GM18907 (cell line): ENCODE measurements around the gene NAA60.
"Not testable (repeated sequence)": the region's sequence is repeated elsewhere in the genome, so short reads cannot be mapped to it uniquely, and the experiment has no call there.

Experiments used
- ATAC-seq: cut with Tn5 transposase; IDR thresholded peaks from one replicate; pipeline ENCODE4 v1.9.1; 2021; ENCODE audit warnings: mild to moderate bottlenecking, moderate library complexity; ENCODE audit not compliant: unreplicated experiment

Gene NAA60

DNA sequence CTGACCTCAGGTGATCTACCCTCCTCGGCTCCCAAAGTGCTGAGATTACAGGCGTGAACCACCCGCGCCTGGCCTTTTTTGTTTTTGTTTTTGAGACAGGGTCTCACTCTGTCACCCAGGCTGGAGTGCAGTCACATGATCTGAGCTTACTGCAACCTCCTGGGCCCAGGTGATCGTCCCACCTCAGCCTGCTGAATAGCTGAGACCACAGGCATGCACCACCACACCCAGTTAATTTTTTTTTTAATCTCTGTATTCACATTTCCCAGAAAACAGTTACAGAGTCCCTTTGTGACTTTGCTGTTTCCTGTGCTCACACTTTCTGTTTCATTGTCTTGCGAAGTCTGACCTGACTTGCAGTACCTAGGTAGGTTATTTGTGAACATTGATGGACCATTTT lies 60.0 kb downstream of the NAA60 start:
- no peak for ATAC-seq

DNA sequence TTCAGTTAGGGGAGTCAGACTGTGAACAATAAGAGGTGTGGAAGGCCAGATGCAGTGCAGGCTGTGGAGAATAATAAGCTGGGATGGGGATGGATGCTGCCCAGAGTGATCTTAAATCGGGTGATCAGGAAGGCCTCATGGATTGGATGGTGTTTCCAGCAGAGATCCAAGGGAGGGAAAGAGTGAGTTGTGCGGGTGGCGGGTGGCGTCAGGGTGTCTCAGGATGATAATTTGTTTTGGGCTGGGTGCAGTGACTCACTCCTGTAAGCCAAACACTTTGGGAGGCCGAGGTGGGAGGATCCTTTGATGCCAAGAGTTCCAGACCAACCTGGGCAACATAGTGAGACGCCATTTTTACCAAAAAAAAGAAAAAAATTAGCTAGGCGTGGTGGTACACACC lies 65.3 kb downstream of the NAA60 start:
- ATAC-seq, result no peak

DNA sequence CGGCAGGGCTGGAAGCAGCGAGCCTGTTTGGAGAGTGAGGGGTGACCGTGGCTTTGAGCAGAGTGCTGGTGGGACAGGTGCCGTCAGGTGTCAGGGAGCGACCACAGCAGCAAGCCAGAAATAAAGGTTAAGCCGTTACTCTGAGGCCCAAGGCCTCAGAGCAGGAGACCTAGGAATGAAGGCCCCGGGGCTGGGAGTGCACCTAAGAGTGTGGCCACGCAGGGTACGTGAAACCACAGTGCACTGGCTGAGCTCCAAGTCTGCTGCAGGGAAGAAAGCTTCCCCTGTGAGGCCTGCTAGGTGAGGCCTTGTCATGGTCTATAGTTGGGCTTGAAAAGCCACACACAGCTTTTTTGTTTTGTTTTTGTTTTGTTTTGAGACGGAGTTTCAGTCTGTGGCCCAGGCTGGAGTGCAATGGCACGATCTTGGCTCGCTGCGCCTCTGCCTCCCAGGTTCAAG lies 66.0 kb downstream of the NAA60 start:
- no peak for ATAC-seq

DNA sequence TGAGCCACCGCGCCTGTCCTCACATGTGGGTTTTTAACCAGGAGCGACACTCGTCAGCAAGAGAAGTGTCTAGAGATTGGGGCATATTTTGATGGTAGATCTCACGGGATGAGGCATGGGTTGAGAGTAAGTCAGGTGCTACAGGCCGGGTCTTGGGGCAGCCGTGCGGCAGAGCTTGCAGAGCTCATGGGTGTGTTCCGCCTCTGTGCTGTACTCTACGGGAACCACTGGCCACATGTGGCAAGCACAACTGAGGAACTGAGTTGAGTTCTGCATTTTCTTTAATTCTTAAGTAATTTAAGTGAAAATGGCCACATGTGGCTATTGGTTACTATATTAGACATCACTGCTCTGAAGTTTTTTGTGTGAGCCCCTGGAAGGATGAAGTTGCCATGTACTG lies 66.9 kb downstream of the NAA60 start:
- no peak for ATAC-seq

DNA sequence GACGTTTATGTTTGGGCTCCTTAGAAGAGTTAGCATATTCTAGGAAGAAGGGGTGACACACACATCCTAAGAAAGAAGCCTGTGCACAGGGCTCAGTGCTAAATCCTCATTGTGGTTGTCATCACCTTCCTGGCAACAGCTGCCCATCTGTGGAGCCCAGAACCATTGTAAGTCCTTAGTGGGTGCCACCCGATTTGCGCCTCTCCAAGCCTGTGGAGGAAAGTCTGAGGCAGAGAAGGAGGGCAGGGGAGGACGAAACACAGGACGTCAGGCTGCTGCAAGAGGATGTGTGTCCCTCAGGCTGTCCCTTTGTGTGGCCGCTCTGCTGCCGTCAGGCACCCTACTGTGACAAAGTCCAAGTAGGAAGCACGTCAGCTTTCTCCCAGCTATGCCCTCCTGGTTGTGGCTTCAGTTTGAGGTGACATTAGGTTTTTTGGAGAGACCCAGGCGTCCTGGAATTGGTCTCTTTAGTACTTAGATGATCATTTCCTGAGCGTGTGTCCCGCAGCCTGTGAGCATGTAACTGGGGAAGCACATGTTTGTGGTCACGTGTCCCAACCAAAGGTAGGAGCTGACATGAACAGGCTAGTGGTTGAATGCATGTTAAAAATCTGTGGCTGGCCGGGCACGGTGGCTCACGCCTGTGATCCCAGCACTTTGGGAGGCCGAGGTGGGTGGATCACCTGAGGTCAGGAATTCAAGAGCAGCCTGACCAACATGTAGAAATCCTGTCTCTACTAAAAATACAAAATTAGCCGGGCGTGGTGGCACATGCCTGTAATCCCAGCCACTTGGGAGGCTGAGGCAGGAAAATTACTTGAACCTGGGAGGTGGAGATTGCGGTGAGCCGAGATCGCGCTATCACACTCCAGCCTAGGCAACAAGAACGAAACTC lies 68.1 kb downstream of the NAA60 start:
- no peak for ATAC-seq

DNA sequence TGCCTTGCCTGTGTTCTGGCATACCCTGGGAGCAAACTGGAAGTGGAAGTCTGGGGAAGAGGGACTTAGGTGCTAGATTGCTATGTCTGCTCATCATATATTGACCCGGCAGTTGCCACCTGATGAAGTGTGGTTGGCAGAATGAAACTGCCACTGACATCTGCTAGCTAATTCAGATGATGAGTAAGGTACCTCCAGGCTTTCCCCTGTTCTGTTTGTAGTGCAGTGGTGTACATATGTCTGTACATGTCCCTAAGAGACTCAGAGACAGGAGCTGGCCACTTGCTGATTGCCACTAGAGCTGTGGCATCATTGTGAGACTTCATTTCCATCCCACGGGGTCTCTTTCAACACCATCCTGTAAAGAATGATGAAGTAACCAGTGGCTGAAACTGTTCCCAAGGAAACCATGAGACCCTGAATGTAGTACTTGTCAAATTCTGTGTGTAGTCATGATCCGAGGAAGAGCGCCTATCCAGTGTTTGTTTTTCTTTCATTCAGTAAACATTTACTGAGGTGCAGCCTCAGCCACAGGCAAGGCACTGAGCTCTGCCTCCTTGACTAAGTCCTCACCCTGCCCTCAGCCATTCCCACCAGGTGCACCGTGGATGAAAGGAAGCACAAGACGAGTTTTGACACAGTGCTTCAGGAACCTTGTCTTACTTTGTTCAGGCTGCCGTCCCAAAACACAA lies 70.6 kb downstream of the NAA60 start:
- ATAC-seq, result no peak

DNA sequence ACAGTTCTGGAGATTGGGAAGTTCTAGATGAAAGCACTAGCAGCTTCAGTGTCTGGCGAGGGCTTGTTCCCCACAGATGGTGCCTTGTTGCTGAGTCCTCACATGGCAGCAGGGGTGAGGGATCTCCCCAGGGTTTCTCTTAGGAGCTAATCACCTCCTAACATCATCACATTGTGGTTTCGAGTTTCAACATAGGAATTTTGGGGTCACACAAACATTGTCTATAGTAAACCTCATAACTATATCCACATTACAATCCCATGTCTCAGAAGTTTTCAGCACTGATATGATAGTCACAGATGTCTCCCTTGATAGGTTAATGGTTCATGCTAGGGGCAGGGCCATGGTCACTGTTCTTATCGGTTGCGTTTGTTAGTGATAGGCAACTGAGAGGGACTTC lies 71.1 kb downstream of the NAA60 start:
- ATAC-seq, result no peak

DNA sequence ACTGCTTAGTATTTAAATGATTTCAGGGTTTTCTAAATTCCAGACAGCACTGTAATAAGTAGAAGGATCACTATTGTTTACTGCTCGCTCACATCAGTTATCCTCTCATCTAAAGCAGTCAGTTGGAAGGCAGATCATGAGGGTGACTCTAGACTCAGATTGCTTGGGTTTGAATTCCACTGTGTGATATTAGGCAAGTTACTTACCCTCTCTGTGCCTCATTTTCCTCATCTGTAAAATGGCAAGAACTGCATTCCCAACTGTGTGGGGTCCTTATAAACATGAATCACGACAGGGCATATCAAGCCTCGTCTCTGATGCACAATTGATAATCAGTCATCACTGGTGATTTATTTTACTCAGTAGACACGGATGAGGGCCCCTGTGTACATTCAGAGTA lies 72.4 kb downstream of the NAA60 start:
- no peak for ATAC-seq

DNA sequence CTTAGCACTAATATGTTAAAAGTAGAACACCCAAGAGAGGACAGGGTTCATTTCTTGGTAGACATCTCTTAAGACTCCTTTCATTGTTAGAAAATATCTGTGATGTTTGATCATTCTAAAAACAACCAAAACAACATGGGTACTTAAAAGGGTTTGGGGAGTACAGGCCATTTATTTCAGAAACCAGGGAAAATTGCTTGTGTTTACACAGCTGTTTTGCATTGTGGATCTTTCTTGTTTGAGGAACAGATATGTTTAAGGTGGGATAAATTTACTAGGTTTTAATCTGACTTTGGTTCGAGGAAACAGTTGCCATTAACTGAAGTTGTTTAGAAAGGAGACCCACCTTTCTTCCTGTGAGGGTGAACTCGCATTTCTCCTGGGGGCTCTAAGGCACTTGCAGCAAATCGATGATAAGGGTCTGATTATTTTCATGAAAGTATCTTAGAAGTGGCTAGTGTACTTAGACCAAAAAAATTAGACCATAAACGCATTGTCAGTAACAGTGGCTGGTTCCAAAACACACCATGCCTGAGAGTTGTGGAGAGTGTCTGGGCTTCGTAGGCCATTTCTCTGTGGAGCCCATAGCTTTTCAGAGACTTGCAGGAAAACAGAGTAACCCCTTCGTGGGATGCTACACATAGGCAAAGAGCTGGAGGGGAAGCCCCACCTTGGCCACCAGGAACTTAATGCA lies 75.0 kb downstream of the NAA60 start:
- no peak for ATAC-seq

DNA sequence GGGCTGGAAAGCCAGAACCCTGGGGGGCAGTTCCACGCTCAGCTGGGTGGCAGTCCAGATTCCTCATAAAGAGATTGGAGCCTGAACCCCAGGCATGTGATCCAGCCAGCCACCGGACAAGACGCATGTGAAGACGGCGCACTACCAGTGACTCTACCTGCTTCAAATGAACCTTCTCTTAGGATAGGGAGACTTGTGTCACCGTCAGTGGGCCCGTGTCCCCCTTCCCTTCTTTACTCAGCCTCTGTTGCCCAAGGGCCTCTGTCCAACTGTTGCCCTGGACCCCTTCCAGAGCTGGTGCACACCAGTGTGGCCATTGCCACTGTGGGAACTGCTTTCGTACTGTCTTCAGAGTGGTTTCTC lies 75.5 kb downstream of the NAA60 start:
- no peak for ATAC-seq

DNA sequence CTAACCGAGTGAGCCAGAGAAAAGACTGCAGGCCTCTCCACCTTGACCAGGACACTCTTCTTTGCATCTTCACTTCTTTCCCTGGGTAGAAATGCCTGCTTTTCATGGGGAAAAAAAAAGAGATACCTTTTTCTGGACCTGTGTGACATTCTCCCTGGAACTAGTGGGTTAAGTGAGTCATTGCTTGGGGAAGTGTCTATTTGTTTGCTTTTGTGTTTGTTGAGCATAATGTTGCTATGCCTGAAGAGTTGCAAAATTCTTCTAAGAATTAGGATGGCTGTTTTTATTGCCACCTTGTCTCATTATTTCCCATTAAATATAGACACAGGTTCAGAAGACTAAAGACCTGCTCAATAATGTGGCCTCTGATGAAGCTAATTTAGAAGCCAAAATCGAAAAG lies 76.1 kb downstream of the NAA60 start:
- ATAC-seq, result no peak

DNA sequence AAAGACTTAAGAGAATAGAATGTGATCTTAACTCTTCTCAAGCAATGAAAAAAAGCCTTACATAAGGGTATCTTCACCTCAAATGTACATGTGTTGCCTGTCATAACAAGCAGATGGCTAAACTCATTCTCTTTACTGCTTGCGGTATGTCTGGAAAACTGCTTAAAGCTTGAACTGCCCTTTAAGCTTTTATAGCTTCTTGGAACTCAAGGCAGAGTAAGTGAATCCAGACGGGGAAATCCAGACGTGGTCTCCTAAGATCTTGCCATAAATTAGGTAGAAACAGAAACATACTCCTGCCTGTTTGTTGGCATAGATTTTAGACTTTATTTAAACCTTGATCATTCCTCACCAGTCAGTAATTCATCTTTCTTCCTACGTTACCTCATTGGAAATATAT lies 76.9 kb downstream of the NAA60 start:
- no peak for ATAC-seq

DNA sequence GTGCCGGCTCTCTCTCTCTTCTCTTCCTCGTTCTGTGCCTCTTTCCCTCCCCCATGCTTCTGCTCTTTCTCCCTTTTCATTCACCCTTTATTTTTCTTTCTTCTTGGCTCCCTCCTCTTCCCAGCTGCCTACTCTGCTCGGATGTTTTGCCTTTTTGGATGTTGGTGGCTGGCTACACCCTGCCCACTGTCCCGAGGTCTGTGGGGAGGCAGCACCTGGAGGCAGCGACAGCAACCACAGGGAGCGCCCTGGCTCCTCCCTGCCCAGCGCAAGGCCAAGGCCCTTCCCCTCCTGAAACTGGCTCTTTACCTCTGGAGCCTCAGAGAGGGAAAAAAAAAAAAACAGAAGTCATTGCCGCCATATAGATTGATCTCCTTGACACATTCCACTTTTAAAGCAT lies 77.4 kb downstream of the NAA60 start:
- ATAC-seq, result no peak

DNA sequence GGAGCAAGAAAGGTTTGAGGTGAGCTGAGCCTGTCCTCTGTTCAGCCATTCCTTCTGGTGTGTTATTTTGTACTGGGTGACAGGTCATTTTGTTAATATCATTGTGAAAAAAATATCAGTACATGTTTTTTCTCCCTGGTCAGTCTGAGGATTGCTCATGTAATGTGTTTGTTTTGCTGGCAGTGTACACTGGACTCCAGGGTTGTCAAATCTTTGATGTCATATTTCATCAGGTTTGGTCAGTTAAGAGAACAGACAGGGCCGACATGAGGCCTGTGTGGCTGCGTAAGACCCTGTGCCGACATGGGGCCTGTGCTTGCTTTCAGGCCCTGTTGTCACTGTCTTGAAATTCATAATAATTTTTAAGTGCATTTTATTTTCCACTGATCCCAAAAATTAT lies 79.8 kb downstream of the NAA60 start:
- ATAC-seq, result no peak

DNA sequence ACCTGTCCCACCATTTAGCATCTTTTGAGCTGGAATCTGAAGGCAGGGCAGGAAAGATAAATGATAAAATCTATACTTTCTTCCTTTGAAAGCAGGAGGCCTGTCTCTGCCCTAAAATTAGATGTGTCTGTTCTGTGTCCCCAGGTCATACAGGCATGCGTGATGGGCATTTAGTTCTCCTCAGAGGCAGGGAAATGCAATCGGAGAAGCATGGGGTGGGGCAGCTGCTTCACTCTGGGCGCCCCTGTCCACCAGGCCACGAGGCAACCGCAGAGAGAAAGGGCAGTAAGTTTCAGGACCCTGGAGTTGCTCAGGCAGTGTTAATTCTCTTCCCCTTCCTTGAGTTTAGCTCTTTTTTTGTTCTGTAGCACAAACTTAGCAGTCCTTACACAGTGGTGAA lies 82.5 kb downstream of the NAA60 start:
- ATAC-seq, result no peak

DNA sequence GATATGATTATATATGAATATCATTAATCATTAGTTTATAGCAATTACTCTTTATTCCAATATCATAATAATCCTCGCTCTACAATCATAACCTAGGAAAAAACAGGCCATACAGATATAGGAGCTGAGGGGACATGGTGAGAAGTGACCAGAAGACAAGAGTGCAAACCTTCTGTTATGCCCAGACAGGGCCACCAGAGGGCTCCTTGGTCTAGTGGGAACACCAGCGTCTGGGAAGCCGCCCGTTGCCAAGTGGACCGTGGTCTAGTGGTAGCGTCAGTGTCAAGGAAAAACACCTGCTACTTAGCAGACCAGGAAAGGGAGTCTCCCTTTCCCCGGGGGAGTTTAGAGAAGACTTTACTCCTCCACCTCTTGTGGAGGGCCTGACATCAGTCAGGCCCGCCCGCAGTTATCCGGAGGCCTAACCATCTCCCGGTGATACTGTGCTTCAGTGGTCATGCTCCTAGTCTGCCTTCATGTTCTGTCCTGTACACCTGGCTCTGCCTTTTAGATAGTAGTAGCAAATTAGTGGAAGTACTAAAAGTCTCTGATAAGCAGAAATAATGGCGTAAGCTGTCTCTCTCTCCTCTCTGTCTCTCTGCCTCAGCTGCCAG lies 83.8 kb downstream of the NAA60 start:
- not testable (repeated sequence) for ATAC-seq

DNA sequence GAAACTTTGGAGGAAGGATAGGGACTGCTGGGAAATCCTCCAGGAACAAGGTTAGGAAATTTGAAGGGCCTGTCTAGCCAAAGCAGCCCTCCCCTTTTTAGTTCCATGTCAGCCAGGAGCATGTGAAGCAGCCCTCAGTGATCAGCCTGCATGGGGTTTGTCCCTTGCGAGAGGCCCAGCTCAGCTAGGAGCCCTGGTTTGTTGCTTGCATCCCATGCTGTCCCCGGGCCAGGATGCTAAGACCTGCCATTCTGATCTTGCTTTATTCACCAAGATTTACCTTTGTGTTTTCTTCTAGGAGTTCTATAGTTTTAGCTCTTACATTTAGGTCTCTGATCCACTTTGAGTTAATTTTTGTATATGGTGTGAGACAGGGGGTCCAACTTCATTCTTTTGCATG lies 84.9 kb downstream of the NAA60 start:
- no peak for ATAC-seq

DNA sequence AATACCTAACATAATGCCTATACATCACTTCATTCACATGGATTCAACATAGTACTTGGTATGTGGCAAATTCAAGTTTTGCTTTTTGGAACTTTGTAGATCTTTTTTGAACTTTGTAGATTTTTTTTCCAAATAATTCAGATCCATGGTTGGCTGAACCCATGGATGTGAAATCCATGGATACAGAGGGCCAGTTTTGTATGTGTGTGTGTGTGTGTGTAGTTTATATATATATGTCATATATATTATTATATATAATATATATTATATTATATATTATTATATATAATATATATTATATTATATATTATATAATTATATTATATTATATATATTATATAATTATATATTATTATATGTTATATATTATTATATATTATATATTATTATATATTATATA lies 85.7 kb downstream of the NAA60 start:
- no peak for ATAC-seq

DNA sequence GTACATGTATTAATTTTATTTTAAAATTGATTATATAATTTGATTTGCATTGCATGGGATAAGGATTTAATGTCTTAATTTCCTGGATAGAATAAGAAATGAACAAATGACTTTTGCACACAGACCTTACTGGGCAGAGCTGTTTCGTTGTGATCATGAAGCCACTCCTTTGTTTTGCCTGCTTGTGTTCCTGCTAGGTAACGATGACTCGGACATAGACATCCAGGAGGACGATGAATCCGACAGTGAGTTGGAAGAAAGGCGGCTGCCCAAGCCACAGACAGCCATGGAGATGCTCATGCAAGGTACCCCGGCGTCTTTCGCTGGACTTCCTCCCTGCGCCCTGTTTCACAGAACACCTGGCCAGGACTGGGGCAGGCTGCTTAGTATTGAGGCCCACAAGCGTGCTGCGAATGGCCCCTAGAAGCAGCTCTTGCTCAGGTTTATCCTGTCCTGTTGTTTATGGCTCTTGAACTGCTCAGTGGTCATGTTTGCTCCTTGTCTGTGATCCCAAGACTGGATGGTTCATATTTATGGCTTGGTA lies 87.0 kb downstream of the NAA60 start:
- ATAC-seq, result no peak

DNA sequence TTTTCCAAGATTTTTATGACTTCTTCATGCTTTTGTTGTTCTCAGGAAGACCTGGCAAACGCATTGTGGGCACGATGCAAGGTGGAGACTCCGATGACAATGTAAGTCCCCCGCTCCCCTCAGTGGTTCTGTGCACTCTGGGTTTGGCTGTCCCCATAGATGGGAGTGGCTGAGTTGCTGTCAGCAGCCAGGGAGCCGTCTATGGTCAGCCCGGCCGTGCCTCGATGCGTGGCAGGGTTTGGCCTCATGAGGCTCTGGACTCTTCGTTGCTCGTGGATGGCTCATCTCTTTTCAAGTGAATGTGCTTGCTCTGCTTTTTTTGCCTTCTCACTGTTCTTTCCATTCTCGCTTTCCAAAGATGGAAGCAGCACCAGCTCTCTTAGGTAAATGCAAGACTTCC lies 89.3 kb downstream of the NAA60 start:
- ATAC-seq, result no peak

DNA sequence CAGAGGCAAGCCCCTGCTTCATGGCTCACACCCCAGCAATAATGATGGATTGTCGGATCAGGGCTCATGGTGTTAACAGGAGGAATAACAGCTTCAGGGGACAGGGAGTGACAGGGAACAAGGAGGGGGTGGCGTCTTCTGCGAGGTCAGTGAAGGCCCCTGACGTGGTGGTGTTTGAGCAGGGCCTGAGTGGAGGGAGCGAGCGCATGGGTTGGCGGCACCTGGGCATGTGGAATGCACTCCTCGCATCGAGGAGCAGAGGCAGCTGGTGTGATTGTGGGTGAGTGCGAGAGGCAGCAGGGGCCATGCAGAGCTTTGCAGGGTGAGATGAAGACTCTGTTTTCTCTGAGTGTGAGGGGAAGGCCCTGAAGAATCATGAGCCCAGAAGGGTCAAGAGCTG lies 90.6 kb downstream of the NAA60 start:
- no peak for ATAC-seq
